Measurements from ENCODE around the gene CNOT6.

The CNOT6 gene

DNA sequence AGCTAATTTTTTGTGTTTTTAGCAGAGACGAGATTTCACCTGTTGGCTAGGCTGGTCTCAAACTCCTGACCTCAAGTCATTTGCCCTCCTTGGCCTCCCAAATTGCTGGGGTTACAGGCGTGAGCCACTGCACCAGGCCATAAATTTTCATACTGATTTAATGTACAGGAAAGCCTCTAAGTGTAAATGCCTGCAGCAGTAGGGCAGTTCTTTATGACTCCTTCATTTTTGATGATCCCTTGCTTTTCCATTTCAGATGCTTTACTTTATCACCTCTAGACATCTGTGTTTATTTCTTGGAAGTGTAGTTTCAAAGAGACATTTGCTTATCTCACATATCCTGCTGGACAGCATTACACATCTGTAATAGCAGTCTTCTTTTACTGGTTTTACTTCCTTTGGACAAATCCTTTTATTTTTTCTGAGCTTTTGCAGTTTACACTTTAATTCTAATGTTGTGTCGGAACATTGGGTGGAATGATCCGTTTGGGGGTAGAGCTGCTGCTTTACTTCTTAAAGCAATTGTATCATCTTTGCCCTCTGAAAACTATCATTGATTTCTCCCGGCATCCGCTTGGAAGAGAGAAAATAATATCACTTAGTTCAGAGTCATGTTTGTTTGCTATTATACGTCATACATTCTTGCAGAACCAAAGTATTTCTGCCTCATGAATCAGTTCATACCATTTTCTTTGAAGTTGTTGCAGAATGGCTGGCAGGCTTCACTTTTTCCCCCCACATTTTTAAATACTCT, 61.2 kb downstream of the CNOT6 start:
- Histone ChIP-seq H3K4me2 (ENCODE audit: low read length) (no peak overlapping the region), H3K9ac (ENCODE audit: low read length) (no peak overlapping the region), H3K27ac (ENCODE audit: low read length) (no peak overlapping the region), H4K20me1 (ENCODE audit: insufficient read depth, low read length) (peaks cover 9% of the 10 kb centered on the region), H3K79me2 (ENCODE audit: low read length) (peaks cover 13% of the 10 kb centered on the region), H3K4me3 (ENCODE audit: low read length) (no peak overlapping the region), H3K9me3 (ENCODE audit: insufficient read depth, low read length) (no peaks in the 10 kb centered on the region), H3K4me1 (ENCODE audit: low read length) (no peaks in the 10 kb centered on the region), H3K27me3 (ENCODE audit: low read depth, low read length) (no peaks in the 10 kb centered on the region), H2AFZ (ENCODE audit: low read depth, low read length) (no peak overlapping the region), H3K36me3 (replicated peaks; ENCODE audit: low read depth, low read length) (peaks cover 19% of the 10 kb centered on the region)
- TF ChIP-seq EZH2phosphoT487 (IDR thresholded peaks at IDR 0.05; ENCODE audit: low read depth), result no peak
- TF ChIP-seq, protein P1, sequence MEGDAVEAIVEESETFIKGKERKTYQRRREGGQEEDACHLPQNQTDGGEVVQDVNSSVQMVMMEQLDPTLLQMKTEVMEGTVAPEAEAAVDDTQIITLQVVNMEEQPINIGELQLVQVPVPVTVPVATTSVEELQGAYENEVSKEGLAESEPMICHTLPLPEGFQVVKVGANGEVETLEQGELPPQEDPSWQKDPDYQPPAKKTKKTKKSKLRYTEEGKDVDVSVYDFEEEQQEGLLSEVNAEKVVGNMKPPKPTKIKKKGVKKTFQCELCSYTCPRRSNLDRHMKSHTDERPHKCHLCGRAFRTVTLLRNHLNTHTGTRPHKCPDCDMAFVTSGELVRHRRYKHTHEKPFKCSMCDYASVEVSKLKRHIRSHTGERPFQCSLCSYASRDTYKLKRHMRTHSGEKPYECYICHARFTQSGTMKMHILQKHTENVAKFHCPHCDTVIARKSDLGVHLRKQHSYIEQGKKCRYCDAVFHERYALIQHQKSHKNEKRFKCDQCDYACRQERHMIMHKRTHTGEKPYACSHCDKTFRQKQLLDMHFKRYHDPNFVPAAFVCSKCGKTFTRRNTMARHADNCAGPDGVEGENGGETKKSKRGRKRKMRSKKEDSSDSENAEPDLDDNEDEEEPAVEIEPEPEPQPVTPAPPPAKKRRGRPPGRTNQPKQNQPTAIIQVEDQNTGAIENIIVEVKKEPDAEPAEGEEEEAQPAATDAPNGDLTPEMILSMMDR (IDR thresholded peaks at IDR 0.05; ENCODE audit: low read depth, low read length), result no peak

DNA sequence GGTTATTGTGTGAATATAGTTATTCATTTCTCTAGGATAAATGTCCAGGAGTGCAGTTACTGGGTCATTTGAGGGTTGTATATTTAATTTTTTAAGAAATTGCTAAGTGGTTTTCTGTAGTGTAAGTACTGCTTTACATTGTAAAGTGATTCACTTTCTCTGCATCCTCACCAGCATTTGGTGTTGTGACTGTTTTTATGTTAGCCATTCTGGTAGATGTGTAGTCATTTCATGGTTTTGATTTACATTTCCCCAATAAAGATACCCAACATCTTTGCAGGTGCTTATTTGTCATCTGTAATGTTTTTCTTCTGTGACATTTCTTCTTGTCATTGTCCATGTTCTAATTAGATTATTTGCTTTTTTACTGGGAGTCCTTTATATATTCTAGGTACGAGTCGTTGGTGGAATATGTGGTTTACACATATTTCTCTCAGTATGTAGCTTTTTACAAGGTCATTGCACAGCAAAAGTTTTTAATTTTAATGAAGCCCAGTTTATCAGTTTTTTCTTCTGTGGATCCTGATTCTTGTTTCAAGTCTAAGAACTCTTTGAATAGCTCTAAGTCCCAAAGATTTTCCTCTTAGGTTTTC, 63.1 kb downstream of the CNOT6 start:
- Histone ChIP-seq H3K27me3 (ENCODE audit: low read depth, low read length) (no peaks in the 10 kb centered on the region), H3K9ac (ENCODE audit: low read length) (no peak overlapping the region), H3K79me2 (ENCODE audit: low read length) (peaks cover 26% of the 10 kb centered on the region), H3K4me3 (ENCODE audit: low read length) (no peak overlapping the region), H3K9me3 (ENCODE audit: insufficient read depth, low read length) (no peaks in the 10 kb centered on the region), H3K4me1 (ENCODE audit: low read length) (no peaks in the 10 kb centered on the region), H3K36me3 (replicated peaks; ENCODE audit: low read depth, low read length) (peaks cover 24% of the 10 kb centered on the region), H4K20me1 (ENCODE audit: insufficient read depth, low read length) (peaks cover 9% of the 10 kb centered on the region), H3K4me2 (ENCODE audit: low read length) (no peak overlapping the region), H3K27ac (ENCODE audit: low read length) (no peak overlapping the region), H2AFZ (ENCODE audit: low read depth, low read length) (no peak overlapping the region)
- TF ChIP-seq, protein P1 (IDR thresholded peaks at IDR 0.05; ENCODE audit: low read depth, low read length), result no peak
- no peak for TF ChIP-seq EZH2phosphoT487 (IDR thresholded peaks at IDR 0.05; ENCODE audit: low read depth)

GRCh38 chr5:180558232-180558631, 64.1 kb downstream of the CNOT6 start:
- Histone ChIP-seq H3K27me3 (ENCODE audit: low read depth, low read length) (no peaks in the 10 kb centered on the region), H3K4me2 (ENCODE audit: low read length) (no peak overlapping the region), H3K9ac (ENCODE audit: low read length) (no peak overlapping the region), H3K4me1 (ENCODE audit: low read length) (no peaks in the 10 kb centered on the region), H2AFZ (ENCODE audit: low read depth, low read length) (no peak overlapping the region), H3K27ac (ENCODE audit: low read length) (no peak overlapping the region), H3K9me3 (ENCODE audit: insufficient read depth, low read length) (no peaks in the 10 kb centered on the region), H3K4me3 (ENCODE audit: low read length) (no peak overlapping the region), H3K36me3 (replicated peaks; ENCODE audit: low read depth, low read length) (peaks cover 20% of the 10 kb centered on the region), H4K20me1 (ENCODE audit: insufficient read depth, low read length) (peaks cover 9% of the 10 kb centered on the region), H3K79me2 (ENCODE audit: low read length) (peaks cover 26% of the 10 kb centered on the region)
- TF ChIP-seq, protein P1 (IDR thresholded peaks at IDR 0.05; ENCODE audit: low read depth, low read length), result no peak
- TF ChIP-seq EZH2phosphoT487 (IDR thresholded peaks at IDR 0.05; ENCODE audit: low read depth), result no peak

- H3K79me2 ChIP-seq (ENCODE audit: low read length), result peaks cover 19% of the 10 kb centered on the region
- H3K27ac ChIP-seq (ENCODE audit: low read length), result no peak overlapping the region
- no peak overlapping the region for H3K4me2 ChIP-seq (ENCODE audit: low read length)
- H3K9ac ChIP-seq (ENCODE audit: low read length), result no peak overlapping the region
- H2AFZ ChIP-seq (ENCODE audit: low read depth, low read length), result no peak overlapping the region
- no peaks in the 10 kb centered on the region for H3K27me3 ChIP-seq (ENCODE audit: low read depth, low read length)
- no peak for TF ChIP-seq EZH2phosphoT487 (IDR thresholded peaks at IDR 0.05; ENCODE audit: low read depth)
- TF ChIP-seq, protein P1 (IDR thresholded peaks at IDR 0.05; ENCODE audit: low read depth, low read length), result no peak
- H3K4me3 ChIP-seq (ENCODE audit: low read length), result no peak overlapping the region
- H4K20me1 ChIP-seq (ENCODE audit: insufficient read depth, low read length), result 0 out of 2 replicates have a peak, but pooled peaks cover 1% of the 10 kb centered on the region
- H3K9me3 ChIP-seq (ENCODE audit: insufficient read depth, low read length), result no peaks in the 10 kb centered on the region
- no peaks in the 10 kb centered on the region for H3K4me1 ChIP-seq (ENCODE audit: low read length)
- H3K36me3 ChIP-seq (replicated peaks; ENCODE audit: low read depth, low read length), result peaks cover 44% of the 10 kb centered on the region
These were observed 69.8 kb downstream of the CNOT6 start for GRCh38 chr5:180563994-180564393.
